Osteoblast (primary cell): ENCODE results near the gene ILKAP. TPM values are rescaled to one million over a fixed set of nuclear protein-coding genes. Genes with fewer than 3 reads are reported as not detected.

ENCODE experiments used
- DNase-seq: peaks from one replicate; pipeline ENCODE4 v3.0.0; 2011; ENCODE audit warnings: low spot score, mixed read lengths; ENCODE audit not compliant: insufficient read length; ENCODE audit errors: missing footprints
- H2AFZ ChIP-seq: 2 replicates; pipeline ENCODE4 v1.6.0; 2011; ENCODE audit warnings: mild to moderate bottlenecking, low read length
- H3K27ac ChIP-seq: 2 replicates; pipeline ENCODE4 v1.5.1; 2011; ENCODE audit warnings: mild to moderate bottlenecking, low read depth, low read length, moderate library complexity
- H3K27me3 ChIP-seq: 2 replicates; pipeline ENCODE4 v1.6.0; 2012; ENCODE audit warnings: mild to moderate bottlenecking, control low read depth, inconsistent platforms, low read length, moderate library complexity; ENCODE audit not compliant: insufficient read depth
- H3K36me3 ChIP-seq: 2 replicates; pipeline ENCODE4 v1.5.1; 2011; ENCODE audit warnings: mild to moderate bottlenecking, low read length, control low read depth, moderate library complexity; ENCODE audit not compliant: insufficient read depth
- H3K4me1 ChIP-seq: 2 replicates; pipeline ENCODE4 v1.5.1; 2011; ENCODE audit warnings: mild to moderate bottlenecking, low read length, control low read depth, moderate library complexity; ENCODE audit not compliant: insufficient read depth
- H3K4me2 ChIP-seq: 2 replicates; pipeline ENCODE4 v1.6.0; 2011; ENCODE audit warnings: mild to moderate bottlenecking, low read length; ENCODE audit not compliant: insufficient read depth
- H3K4me3 ChIP-seq: fragments of 200-600 bp; sonication (generic); 3 replicates; pipeline ENCODE4 v1.5.1; 2012; ENCODE audit warnings: mild to moderate bottlenecking, low read length, inconsistent platforms; ENCODE audit not compliant: insufficient read depth
- H3K79me2 ChIP-seq: 2 replicates; pipeline ENCODE4 v1.6.0; 2012; ENCODE audit warnings: mild to moderate bottlenecking, low read length, control low read depth, inconsistent platforms; ENCODE audit not compliant: insufficient read depth
- H3K9me3 ChIP-seq: 2 replicates; pipeline ENCODE4 v1.5.1; 2011; ENCODE audit warnings: low read depth, low read length, control low read depth
- H4K20me1 ChIP-seq: 2 replicates; pipeline ENCODE4 v1.6.0; 2012; ENCODE audit warnings: mild to moderate bottlenecking, low read length, control low read depth; ENCODE audit not compliant: insufficient read depth
- total RNA-seq: library from RNA; depleted of rRNA; stranded (reverse); fragments of >200 nt; gene quantifications from 2 replicates; pipeline ENCODE4 v1.2.3, GENCODE V29; 2012
- TF ChIP-seq, protein P1 (sequence below): IDR thresholded peaks from 2 replicates; pipeline ENCODE4 v1.5.1; 2011; ENCODE audit warnings: mild to moderate bottlenecking, low read depth, low read length, moderate library complexity; ENCODE audit errors: extremely low read depth

The ILKAP gene
- total RNA-seq, 1 donor: 24.2 TPM

GRCh38 chr2:238162846-238163441 is 40.6 kb downstream of the ILKAP start:
- Histone ChIP-seq H3K79me2 (no peaks in the 10 kb centered on the region), H4K20me1 (no peaks in the 10 kb centered on the region), H3K4me3 (peak overlapping the region; percentile 54), H3K9me3 (no peaks in the 10 kb centered on the region), H3K4me2 (peak overlapping the region; percentile 57), H3K27me3 (peaks cover 6% of the 10 kb centered on the region), H3K4me1 (peaks cover 7% of the 10 kb centered on the region), H3K27ac (no peak overlapping the region), H3K36me3 (no peaks in the 10 kb centered on the region), H2AFZ (no peak overlapping the region)
- TF ChIP-seq, protein P1, sequence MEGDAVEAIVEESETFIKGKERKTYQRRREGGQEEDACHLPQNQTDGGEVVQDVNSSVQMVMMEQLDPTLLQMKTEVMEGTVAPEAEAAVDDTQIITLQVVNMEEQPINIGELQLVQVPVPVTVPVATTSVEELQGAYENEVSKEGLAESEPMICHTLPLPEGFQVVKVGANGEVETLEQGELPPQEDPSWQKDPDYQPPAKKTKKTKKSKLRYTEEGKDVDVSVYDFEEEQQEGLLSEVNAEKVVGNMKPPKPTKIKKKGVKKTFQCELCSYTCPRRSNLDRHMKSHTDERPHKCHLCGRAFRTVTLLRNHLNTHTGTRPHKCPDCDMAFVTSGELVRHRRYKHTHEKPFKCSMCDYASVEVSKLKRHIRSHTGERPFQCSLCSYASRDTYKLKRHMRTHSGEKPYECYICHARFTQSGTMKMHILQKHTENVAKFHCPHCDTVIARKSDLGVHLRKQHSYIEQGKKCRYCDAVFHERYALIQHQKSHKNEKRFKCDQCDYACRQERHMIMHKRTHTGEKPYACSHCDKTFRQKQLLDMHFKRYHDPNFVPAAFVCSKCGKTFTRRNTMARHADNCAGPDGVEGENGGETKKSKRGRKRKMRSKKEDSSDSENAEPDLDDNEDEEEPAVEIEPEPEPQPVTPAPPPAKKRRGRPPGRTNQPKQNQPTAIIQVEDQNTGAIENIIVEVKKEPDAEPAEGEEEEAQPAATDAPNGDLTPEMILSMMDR: no peak
- DNase-seq: peak; percentile 93

GRCh38 chr2:238162251-238162845 is 41.1 kb downstream of the ILKAP start:
- Histone ChIP-seq H3K4me1 (peaks cover 4% of the 10 kb centered on the region), H3K36me3 (no peaks in the 10 kb centered on the region), H3K27me3 (peaks cover 6% of the 10 kb centered on the region), H3K4me3 (no peak overlapping the region), H3K79me2 (no peaks in the 10 kb centered on the region), H3K9me3 (no peaks in the 10 kb centered on the region), H2AFZ (no peak overlapping the region), H3K4me2 (no peak overlapping the region), H4K20me1 (no peaks in the 10 kb centered on the region), H3K27ac (no peak overlapping the region)
- TF ChIP-seq, protein P1: no peak
- peak; percentile 65 for DNase-seq

DNA sequence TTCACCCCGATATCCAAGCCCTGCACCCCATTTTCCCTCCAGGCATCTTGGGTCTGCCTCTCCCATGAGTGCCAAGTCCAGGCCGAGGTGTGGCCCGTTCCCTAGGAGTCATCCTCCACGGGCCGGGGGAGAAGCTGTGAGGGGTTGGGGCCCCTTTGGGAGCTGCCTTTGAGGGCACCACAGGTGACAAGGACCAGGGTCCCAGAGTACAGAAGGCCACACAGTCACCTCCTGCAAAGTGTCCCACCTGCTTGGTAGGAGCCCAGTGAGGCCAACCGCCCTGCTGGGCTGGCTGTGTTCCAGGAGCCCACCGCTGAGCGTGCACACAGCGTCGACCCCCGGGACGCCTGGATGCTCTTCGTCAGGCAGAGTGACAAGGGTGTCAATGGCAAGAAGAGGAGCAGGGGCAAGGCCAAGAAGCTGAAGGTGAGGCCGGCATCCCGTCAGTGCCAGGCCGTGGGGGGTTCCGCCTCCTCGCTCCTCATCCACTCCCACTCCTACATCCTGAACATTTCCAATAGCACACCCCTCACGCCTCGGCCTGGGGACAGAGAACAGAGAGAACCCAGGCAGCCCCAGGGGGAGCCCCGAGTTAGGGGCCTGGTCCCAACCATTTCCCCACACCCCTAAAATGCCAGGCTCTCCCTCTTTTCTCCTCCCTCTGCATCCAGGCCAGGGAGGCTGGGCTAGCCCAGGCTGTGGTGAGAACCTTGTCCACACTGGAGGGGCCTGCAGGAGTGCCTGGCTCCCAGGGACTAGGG is 42.0 kb downstream of the ILKAP start:
- Histone ChIP-seq H3K27me3 (peaks cover 6% of the 10 kb centered on the region), H2AFZ (no peak overlapping the region), H3K79me2 (no peaks in the 10 kb centered on the region), H4K20me1 (no peaks in the 10 kb centered on the region), H3K36me3 (no peaks in the 10 kb centered on the region), H3K4me1 (peaks cover 4% of the 10 kb centered on the region), H3K4me3 (no peak overlapping the region), H3K9me3 (no peaks in the 10 kb centered on the region), H3K4me2 (no peak overlapping the region), H3K27ac (no peak overlapping the region)
- TF ChIP-seq, protein P1: no peak
- peak; percentile 79 for DNase-seq
